Astrocyte (in vitro differentiated cells and primary cell): ENCODE measurements around the gene TIGD1. TPM values are rescaled to one million over a fixed set of nuclear protein-coding genes. Genes with fewer than 3 reads are reported as not detected.

Source experiments
- DNase-seq: peaks from one replicate; pipeline ENCODE4 v3.0.0-alpha.2; 2010; ENCODE audit warnings: low read depth
- FAIRE-seq: peaks from 2 replicates; lab custom pipeline; 2011; peaks lifted over from hg19 to GRCh38; lab: Jason Lieb, UNC
- H2AFZ ChIP-seq: 2 replicates; pipeline ENCODE4 v1.6.0; 2012; ENCODE audit warnings: low read depth, low read length, inconsistent platforms
- H3K27ac ChIP-seq: 2 replicates; pipeline ENCODE4 v1.5.1; 2011; ENCODE audit warnings: low read depth, low read length, inconsistent platforms
- H3K27me3 ChIP-seq: 2 replicates; pipeline ENCODE4 v1.6.0; 2011; ENCODE audit warnings: low read length, inconsistent platforms; ENCODE audit not compliant: insufficient read depth
- H3K36me3 ChIP-seq: 2 replicates; pipeline ENCODE4 v1.5.1; 2011; ENCODE audit warnings: low read length, inconsistent platforms; ENCODE audit not compliant: insufficient read depth
- H3K4me1 ChIP-seq: 2 replicates; pipeline ENCODE4 v1.5.1; 2011; ENCODE audit warnings: low read length, inconsistent platforms; ENCODE audit not compliant: insufficient read depth
- H3K4me2 ChIP-seq: 2 replicates; pipeline ENCODE4 v1.6.0; 2012; ENCODE audit warnings: low read length, inconsistent platforms
- H3K4me3 ChIP-seq: 2 replicates; pipeline ENCODE4 v1.5.1; 2011; ENCODE audit warnings: low read depth, mild to moderate bottlenecking, low read length, inconsistent platforms; ENCODE audit not compliant: insufficient read depth
- H3K79me2 ChIP-seq: 2 replicates; pipeline ENCODE4 v1.6.0; 2012; ENCODE audit warnings: mild to moderate bottlenecking, low read length, inconsistent platforms; ENCODE audit not compliant: insufficient read depth
- H3K9ac ChIP-seq: 2 replicates; pipeline ENCODE4 v1.6.0; 2012; ENCODE audit warnings: mild to moderate bottlenecking, low read length, inconsistent platforms
- H3K9me3 ChIP-seq: 2 replicates; pipeline ENCODE4 v1.5.1; 2012; ENCODE audit warnings: low read depth, mild to moderate bottlenecking, low read length, inconsistent platforms; ENCODE audit not compliant: insufficient read depth
- H4K20me1 ChIP-seq: 2 replicates; pipeline ENCODE4 v1.6.0; 2012; ENCODE audit warnings: low read length, inconsistent platforms; ENCODE audit not compliant: insufficient read depth
- H3K27ac Mint-ChIP-seq: one replicate; pipeline ENCODE4 v1.8.0; 2021; ENCODE audit warnings: mild to moderate bottlenecking, mixed read lengths; ENCODE audit not compliant: unreplicated experiment
- H3K27me3 Mint-ChIP-seq: one replicate; pipeline ENCODE4 v1.8.0; 2021; ENCODE audit warnings: low read depth, mixed read lengths; ENCODE audit not compliant: unreplicated experiment
- H3K36me3 Mint-ChIP-seq: one replicate; pipeline ENCODE4 v1.8.0; 2021; ENCODE audit warnings: low read depth, mixed read lengths; ENCODE audit not compliant: unreplicated experiment
- H3K4me1 Mint-ChIP-seq: one replicate; pipeline ENCODE4 v1.8.0; 2021; ENCODE audit warnings: low read depth, mixed read lengths; ENCODE audit not compliant: unreplicated experiment
- H3K4me3 Mint-ChIP-seq: one replicate; pipeline ENCODE4 v1.8.0; 2021; ENCODE audit warnings: mild to moderate bottlenecking, moderate library complexity, mixed read lengths; ENCODE audit not compliant: unreplicated experiment
- H3K9me3 Mint-ChIP-seq: one replicate; pipeline ENCODE4 v1.8.0; 2021; ENCODE audit warnings: mild to moderate bottlenecking, mixed read lengths; ENCODE audit not compliant: unreplicated experiment
- EZH2 ChIP-seq: IDR thresholded peaks from 2 replicates; pipeline ENCODE4 v1.6.1; 2012; ENCODE audit warnings: mild to moderate bottlenecking, low read length, inconsistent platforms; ENCODE audit not compliant: insufficient read depth
- total RNA-seq: library from RNA; stranded (reverse); gene quantifications from 2 replicates; pipeline ENCODE4 v1.2.1, GENCODE V29; 2021
- TF ChIP-seq, protein P1 (sequence below): IDR thresholded peaks from 2 replicates; pipeline ENCODE4 v1.5.1; 2011; ENCODE audit warnings: low read depth, mild to moderate bottlenecking, inconsistent platforms, low read length, moderate library complexity; ENCODE audit not compliant: insufficient read depth

TIGD1 gene
- total RNA-seq, 1 donor from 2014 or later, result 6.5 TPM

DNA sequence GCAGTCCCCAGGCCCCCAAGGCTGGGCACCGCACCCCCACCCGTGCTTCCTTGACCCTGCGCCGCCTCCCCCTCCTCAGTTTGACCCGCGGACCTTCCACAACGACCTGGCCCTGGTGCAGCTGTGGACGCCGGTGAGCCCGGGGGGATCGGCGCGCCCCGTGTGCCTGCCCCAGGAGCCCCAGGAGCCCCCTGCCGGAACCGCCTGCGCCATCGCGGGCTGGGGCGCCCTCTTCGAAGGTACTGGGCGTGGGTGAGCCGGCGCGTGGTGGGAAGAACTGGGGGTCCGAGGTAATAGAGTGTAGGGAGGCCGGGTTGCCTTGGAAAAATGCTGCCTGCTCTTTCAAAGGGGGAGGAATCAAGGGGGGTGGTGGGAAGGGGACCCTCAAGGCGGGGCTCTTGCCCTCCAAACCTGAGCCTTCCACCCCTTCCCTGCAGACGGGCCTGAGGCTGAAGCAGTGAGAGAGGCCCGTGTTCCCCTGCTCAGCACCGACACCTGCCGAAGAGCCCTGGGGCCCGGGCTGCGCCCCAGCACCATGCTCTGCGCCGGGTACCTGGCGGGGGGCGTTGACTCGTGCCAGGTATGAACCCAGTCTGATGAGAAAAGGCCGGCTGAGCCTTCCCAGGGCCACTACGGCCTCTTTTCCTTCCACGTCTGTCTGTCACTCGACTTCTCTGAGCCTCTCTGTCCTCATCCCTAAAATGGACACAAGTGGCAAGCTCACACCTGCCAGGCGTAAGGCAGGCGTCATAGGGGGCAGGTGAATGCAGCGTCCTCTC lies 27.5 kb downstream of the TIGD1 start:
- H3K36me3 Mint-ChIP-seq, result no peaks in the 10 kb centered on the region
- no peak for FAIRE-seq
- H3K4me3 Mint-ChIP-seq, result no peak overlapping the region
- Histone ChIP-seq H3K9ac (no peak overlapping the region), H3K4me2 (no peak overlapping the region), H3K27me3 (peaks cover 47% of the 10 kb centered on the region), H3K4me3 (no peak overlapping the region), H3K9me3 (no peaks in the 10 kb centered on the region), H3K36me3 (no peaks in the 10 kb centered on the region), H3K27ac (no peak overlapping the region), H4K20me1 (peaks cover 5% of the 10 kb centered on the region), H2AFZ (no peak overlapping the region), H3K79me2 (no peaks in the 10 kb centered on the region), H3K4me1 (no peaks in the 10 kb centered on the region)
- H3K27ac Mint-ChIP-seq, result no peak overlapping the region
- peaks cover 47% of the 10 kb centered on the region for H3K27me3 Mint-ChIP-seq
- H3K9me3 Mint-ChIP-seq, result peaks cover 2% of the 10 kb centered on the region
- DNase-seq, result no peak
- TF ChIP-seq EZH2, result peak; percentile 58
- TF ChIP-seq, protein P1, sequence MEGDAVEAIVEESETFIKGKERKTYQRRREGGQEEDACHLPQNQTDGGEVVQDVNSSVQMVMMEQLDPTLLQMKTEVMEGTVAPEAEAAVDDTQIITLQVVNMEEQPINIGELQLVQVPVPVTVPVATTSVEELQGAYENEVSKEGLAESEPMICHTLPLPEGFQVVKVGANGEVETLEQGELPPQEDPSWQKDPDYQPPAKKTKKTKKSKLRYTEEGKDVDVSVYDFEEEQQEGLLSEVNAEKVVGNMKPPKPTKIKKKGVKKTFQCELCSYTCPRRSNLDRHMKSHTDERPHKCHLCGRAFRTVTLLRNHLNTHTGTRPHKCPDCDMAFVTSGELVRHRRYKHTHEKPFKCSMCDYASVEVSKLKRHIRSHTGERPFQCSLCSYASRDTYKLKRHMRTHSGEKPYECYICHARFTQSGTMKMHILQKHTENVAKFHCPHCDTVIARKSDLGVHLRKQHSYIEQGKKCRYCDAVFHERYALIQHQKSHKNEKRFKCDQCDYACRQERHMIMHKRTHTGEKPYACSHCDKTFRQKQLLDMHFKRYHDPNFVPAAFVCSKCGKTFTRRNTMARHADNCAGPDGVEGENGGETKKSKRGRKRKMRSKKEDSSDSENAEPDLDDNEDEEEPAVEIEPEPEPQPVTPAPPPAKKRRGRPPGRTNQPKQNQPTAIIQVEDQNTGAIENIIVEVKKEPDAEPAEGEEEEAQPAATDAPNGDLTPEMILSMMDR, result no peak
- peaks cover 2% of the 10 kb centered on the region for H3K4me1 Mint-ChIP-seq

DNA sequence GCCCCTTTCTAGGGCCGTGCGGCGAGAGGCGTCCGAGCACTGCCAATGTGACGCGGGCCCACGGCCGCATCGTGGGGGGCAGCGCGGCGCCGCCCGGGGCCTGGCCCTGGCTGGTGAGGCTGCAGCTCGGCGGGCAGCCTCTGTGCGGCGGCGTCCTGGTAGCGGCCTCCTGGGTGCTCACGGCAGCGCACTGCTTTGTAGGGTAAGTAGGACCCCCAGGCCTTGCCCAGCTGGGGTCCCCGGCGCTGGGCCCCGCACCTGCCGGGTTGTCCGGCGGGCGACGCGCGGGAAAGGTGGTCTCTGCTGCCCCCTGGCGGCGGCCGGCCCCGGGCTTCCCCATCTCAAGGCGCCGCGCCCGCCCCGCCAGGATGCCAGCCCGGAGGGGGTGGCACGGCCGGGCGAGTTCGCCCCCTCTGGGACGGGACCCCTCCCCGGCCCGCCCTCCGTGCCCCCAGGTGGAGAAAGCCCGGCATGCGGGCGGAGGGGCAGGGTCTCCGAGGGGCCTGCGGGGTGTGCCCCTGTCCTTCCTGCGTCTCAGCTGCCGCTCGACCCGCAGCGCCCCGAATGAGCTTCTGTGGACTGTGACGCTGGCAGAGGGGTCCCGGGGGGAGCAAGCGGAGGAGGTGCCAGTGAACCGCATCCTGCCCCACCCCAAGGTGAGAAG lies 28.3 kb downstream of the TIGD1 start:
- Histone ChIP-seq H3K79me2 (no peaks in the 10 kb centered on the region), H3K27me3 (peaks cover 46% of the 10 kb centered on the region), H3K9ac (no peak overlapping the region), H3K27ac (no peak overlapping the region), H3K4me3 (no peak overlapping the region), H3K36me3 (no peaks in the 10 kb centered on the region), H4K20me1 (peaks cover 5% of the 10 kb centered on the region), H2AFZ (no peak overlapping the region), H3K4me1 (no peaks in the 10 kb centered on the region), H3K4me2 (peak overlapping the region; percentile 55), H3K9me3 (no peaks in the 10 kb centered on the region)
- TF ChIP-seq EZH2, result no peak
- TF ChIP-seq, protein P1, result peak; percentile 13
- FAIRE-seq, result no peak
- no peak overlapping the region for H3K4me3 Mint-ChIP-seq
- DNase-seq, result no peak
- H3K27me3 Mint-ChIP-seq, result peaks cover 44% of the 10 kb centered on the region
- peaks cover 2% of the 10 kb centered on the region for H3K4me1 Mint-ChIP-seq
- no peak overlapping the region for H3K27ac Mint-ChIP-seq
- H3K9me3 Mint-ChIP-seq, result peaks cover 2% of the 10 kb centered on the region
- H3K36me3 Mint-ChIP-seq, result no peaks in the 10 kb centered on the region

DNA sequence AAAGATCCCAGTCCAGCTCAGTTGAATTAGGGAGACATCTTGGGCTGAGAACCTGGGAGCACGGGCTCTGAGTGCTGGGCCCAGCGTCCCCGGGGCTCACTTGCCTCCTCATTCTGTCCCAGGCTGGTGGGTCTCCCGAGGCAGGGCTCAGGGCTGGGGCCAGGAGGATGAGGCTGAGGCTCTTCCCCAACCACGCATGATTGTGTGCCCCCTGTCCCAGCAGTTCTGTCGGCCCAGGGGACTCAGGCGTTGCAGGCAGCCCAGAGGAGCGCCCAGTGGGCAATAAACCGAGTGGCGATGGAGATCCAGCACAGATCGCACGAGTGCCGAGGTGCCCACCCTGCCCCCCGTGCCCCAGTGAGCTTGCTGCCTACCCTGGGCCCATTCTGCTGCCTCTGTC lies 29.3 kb downstream of the TIGD1 start:
- H3K79me2 ChIP-seq, result no peaks in the 10 kb centered on the region
- H3K4me1 Mint-ChIP-seq, result peaks cover 2% of the 10 kb centered on the region
- DNase-seq (no peak), FAIRE-seq (no peak)
- no peaks in the 10 kb centered on the region for H3K9me3 ChIP-seq
- H3K36me3 ChIP-seq, result no peaks in the 10 kb centered on the region
- no peak overlapping the region for H3K4me3 ChIP-seq
- no peaks in the 10 kb centered on the region for H3K4me1 ChIP-seq
- no peak overlapping the region for H3K4me2 ChIP-seq
- H3K9me3 Mint-ChIP-seq, result peaks cover 2% of the 10 kb centered on the region
- peaks cover 5% of the 10 kb centered on the region for H4K20me1 ChIP-seq
- peaks cover 50% of the 10 kb centered on the region for H3K27me3 ChIP-seq
- H3K27me3 Mint-ChIP-seq, result peaks cover 51% of the 10 kb centered on the region
- H3K27ac Mint-ChIP-seq, result no peak overlapping the region
- H3K4me3 Mint-ChIP-seq, result no peak overlapping the region
- TF ChIP-seq EZH2, result no peak
- TF ChIP-seq, protein P1, result no peak
- H3K9ac ChIP-seq, result no peak overlapping the region
- H2AFZ ChIP-seq, result no peak overlapping the region
- H3K27ac ChIP-seq, result no peak overlapping the region
- no peaks in the 10 kb centered on the region for H3K36me3 Mint-ChIP-seq
